ENCODE data around the gene LYPD1. TPM values are rescaled to one million over a fixed set of nuclear protein-coding genes. Genes with fewer than 3 reads are reported as not detected.
A peak's percentile ranks its signal among the peaks of the same experiment; 100 is the strongest.

LYPD1 gene
- total RNA-seq, 1 donor from 2014 or later, result 6.0 TPM

- H3K36me3 Mint-ChIP-seq, result no peaks in the 10 kb centered on the region
- no peaks in the 10 kb centered on the region for H4K20me1 ChIP-seq (ENCODE audit: low read depth)
- TF ChIP-seq, protein P1, sequence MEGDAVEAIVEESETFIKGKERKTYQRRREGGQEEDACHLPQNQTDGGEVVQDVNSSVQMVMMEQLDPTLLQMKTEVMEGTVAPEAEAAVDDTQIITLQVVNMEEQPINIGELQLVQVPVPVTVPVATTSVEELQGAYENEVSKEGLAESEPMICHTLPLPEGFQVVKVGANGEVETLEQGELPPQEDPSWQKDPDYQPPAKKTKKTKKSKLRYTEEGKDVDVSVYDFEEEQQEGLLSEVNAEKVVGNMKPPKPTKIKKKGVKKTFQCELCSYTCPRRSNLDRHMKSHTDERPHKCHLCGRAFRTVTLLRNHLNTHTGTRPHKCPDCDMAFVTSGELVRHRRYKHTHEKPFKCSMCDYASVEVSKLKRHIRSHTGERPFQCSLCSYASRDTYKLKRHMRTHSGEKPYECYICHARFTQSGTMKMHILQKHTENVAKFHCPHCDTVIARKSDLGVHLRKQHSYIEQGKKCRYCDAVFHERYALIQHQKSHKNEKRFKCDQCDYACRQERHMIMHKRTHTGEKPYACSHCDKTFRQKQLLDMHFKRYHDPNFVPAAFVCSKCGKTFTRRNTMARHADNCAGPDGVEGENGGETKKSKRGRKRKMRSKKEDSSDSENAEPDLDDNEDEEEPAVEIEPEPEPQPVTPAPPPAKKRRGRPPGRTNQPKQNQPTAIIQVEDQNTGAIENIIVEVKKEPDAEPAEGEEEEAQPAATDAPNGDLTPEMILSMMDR (IDR thresholded peaks at IDR 0.05), result no peak
- no peak for TF ChIP-seq EZH2 (IDR thresholded peaks at IDR 0.05)
- no peak for TF ChIP-seq EZH2phosphoT487 (IDR thresholded peaks at IDR 0.05)
These were observed 36.4 kb downstream of the LYPD1 start for GRCh38 chr2:132633635-132634034.

GRCh38 chr2:132632000-132632649, 37.9 kb downstream of the LYPD1 start:
- Histone ChIP-seq H3K9ac (no peak overlapping the region), H3K79me2 (ENCODE audit: low read depth) (no peaks in the 10 kb centered on the region), H3K4me1 (peaks cover 4% of the 10 kb centered on the region), H4K20me1 (ENCODE audit: low read depth) (no peaks in the 10 kb centered on the region), H3K9me3 (ENCODE audit: low read depth) (no peaks in the 10 kb centered on the region), H3F3A (ENCODE audit: low read depth) (no peaks in the 10 kb centered on the region), H3K27me3 (no peaks in the 10 kb centered on the region), H3K36me3 (no peaks in the 10 kb centered on the region), H3K4me2 (no peak overlapping the region), H3K4me3 (no peak overlapping the region), H2AFZ (replicated peaks) (no peak overlapping the region), H3K27ac (no peak overlapping the region)
- DNase-seq (ENCODE audit: low spot score), result no peak
- Mint-ChIP-seq H3K4me1 (peaks cover 45% of the 10 kb centered on the region), H3K36me3 (no peaks in the 10 kb centered on the region), H3K9me3 (peaks cover 13% of the 10 kb centered on the region), H3K4me3 (peak overlapping the region; percentile 19), H3K27me3 (ENCODE audit: insufficient read depth, low read depth) (peaks cover 13% of the 10 kb centered on the region), H3K27ac (peak overlapping the region; percentile 87)
- no peak for TF ChIP-seq EZH2 (IDR thresholded peaks at IDR 0.05)
- no peak for TF ChIP-seq EZH2phosphoT487 (IDR thresholded peaks at IDR 0.05)
- TF ChIP-seq, protein P1 (IDR thresholded peaks at IDR 0.05), result no peak

More at GRCh38 chr2:132633635-132634034, 36.4 kb downstream of the LYPD1 start:
- Histone ChIP-seq H3K4me1 (peaks cover 7% of the 10 kb centered on the region), H3K27me3 (no peaks in the 10 kb centered on the region), H3K79me2 (ENCODE audit: low read depth) (no peaks in the 10 kb centered on the region), H3F3A (ENCODE audit: low read depth) (no peaks in the 10 kb centered on the region), H2AFZ (replicated peaks) (no peak overlapping the region), H3K36me3 (no peaks in the 10 kb centered on the region), H3K9me3 (ENCODE audit: low read depth) (no peaks in the 10 kb centered on the region), H3K27ac (no peak overlapping the region), H3K4me2 (no peak overlapping the region), H3K4me3 (no peak overlapping the region), H3K9ac (no peak overlapping the region)
- DNase-seq (ENCODE audit: low spot score), result no peak
- H3K4me3 Mint-ChIP-seq, result peak overlapping the region; percentile 42
- H3K27ac Mint-ChIP-seq, result peak overlapping the region; percentile 7
- peaks cover 11% of the 10 kb centered on the region for H3K9me3 Mint-ChIP-seq
- H3K27me3 Mint-ChIP-seq (ENCODE audit: insufficient read depth, low read depth), result peaks cover 13% of the 10 kb centered on the region
- H3K4me1 Mint-ChIP-seq, result peaks cover 52% of the 10 kb centered on the region

DNA sequence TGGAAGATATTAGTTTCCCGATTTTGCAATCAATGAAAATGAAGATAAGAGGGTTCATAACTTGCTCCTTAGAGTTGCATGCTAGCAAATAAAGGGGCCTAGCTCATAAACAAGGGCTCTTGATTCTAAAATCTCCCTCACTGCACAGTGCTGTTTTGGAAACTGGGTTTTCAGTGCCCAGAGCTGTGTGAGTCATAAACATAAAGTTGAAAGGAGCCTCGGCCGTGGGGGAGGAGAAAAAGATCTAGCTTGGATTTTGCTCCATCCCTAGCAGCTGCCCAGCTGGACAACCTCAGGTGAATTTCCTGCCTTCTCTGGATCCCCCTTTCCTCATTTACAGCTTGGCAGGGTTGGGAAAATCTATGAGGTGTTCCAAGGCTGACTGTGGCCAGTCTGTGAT, 42.5 kb downstream of the LYPD1 start:
- no peaks in the 10 kb centered on the region for H3K9me3 ChIP-seq (ENCODE audit: low read depth)
- no peak overlapping the region for H3K27ac ChIP-seq
- H3F3A ChIP-seq (ENCODE audit: low read depth), result no peaks in the 10 kb centered on the region
- Mint-ChIP-seq H3K9me3 (peaks cover 11% of the 10 kb centered on the region), H3K27ac (peak overlapping the region; percentile 72), H3K36me3 (no peaks in the 10 kb centered on the region), H3K27me3 (ENCODE audit: insufficient read depth, low read depth) (peaks cover 5% of the 10 kb centered on the region), H3K4me3 (no peak overlapping the region), H3K4me1 (peaks cover 28% of the 10 kb centered on the region)
- H3K9ac ChIP-seq, result no peak overlapping the region
- TF ChIP-seq, protein P1 (IDR thresholded peaks at IDR 0.05), result no peak
- no peak for TF ChIP-seq EZH2 (IDR thresholded peaks at IDR 0.05)
- H3K27me3 ChIP-seq, result no peaks in the 10 kb centered on the region
- H3K36me3 ChIP-seq, result no peaks in the 10 kb centered on the region
- no peak overlapping the region for H3K4me3 ChIP-seq
- H2AFZ ChIP-seq (replicated peaks), result no peak overlapping the region
- no peak for DNase-seq (ENCODE audit: low spot score)
- no peaks in the 10 kb centered on the region for H3K79me2 ChIP-seq (ENCODE audit: low read depth)
- H3K4me2 ChIP-seq, result no peak overlapping the region
- no peaks in the 10 kb centered on the region for H4K20me1 ChIP-seq (ENCODE audit: low read depth)
- H3K4me1 ChIP-seq, result peaks cover 4% of the 10 kb centered on the region

Data from neural progenitor cell (in vitro differentiated cells).